NCI-H2107 (cell line): ENCODE measurements around the gene RPS6KC1.
A peak's percentile ranks its signal among the peaks of the same experiment; 100 is the strongest.
"Not testable (repeated sequence)": the region's sequence is repeated elsewhere in the genome, so short reads cannot be mapped to it uniquely, and the experiment has no call there.

Source experiments
- DNase-seq: peaks from one replicate; lab custom pipeline; 2025; lab: John Stamatoyannopoulos, UW

The RPS6KC1 gene

GRCh38 chr1:213051127-213051880 is at the start of gene RPS6KC1:
RPS6KC1 (plus strand) TSS chr1:213051241; CDS start chr1:213051405, 164 bp downstream.
- peak; percentile 81 for DNase-seq

GRCh38 chr1:213003256-213003655 is 47.8 kb upstream of the RPS6KC1 start:
- no peak for DNase-seq

- DNase-seq: no peak
Observed at GRCh38 chr1:213008564-213008963, 42.5 kb upstream of the RPS6KC1 start.

GRCh38 chr1:213014642-213015041 is 36.4 kb upstream of the RPS6KC1 start:
- DNase-seq: no peak

GRCh38 chr1:213015099-213016050 is 35.7 kb upstream of the RPS6KC1 start, which contains the start of gene ANGEL2:
ANGEL2 (minus strand) TSS chr1:213015867; CDS start chr1:213015671, 196 bp downstream.
- DNase-seq: peak; percentile 98

GRCh38 chr1:213017447-213018273 is 33.4 kb upstream of the RPS6KC1 start:
- DNase-seq: no peak

- DNase-seq: no peak
Observed at GRCh38 chr1:213019450-213019849, 31.6 kb upstream of the RPS6KC1 start.

- DNase-seq: no peak
Observed at GRCh38 chr1:213020016-213020415, 31.0 kb upstream of the RPS6KC1 start.

GRCh38 chr1:213027024-213027423 is 24.0 kb upstream of the RPS6KC1 start:
- not testable (repeated sequence) for DNase-seq

- no peak for DNase-seq
Observed at GRCh38 chr1:213032651-213033050, 18.4 kb upstream of the RPS6KC1 start.

GRCh38 chr1:213034713-213035112 is 16.3 kb upstream of the RPS6KC1 start:
- no peak for DNase-seq

- no peak for DNase-seq
Observed at GRCh38 chr1:213035573-213035972, 15.5 kb upstream of the RPS6KC1 start.

GRCh38 chr1:213041443-213041842 is 9.6 kb upstream of the RPS6KC1 start:
- DNase-seq: no peak

GRCh38 chr1:213045321-213046226 is 5.5 kb upstream of the RPS6KC1 start:
- DNase-seq: not testable (repeated sequence)

GRCh38 chr1:213049232-213049631 is 1.8 kb upstream of the RPS6KC1 start:
- DNase-seq: no peak

GRCh38 chr1:213050745-213051126 is 305 bp upstream of the RPS6KC1 start:
- no peak for DNase-seq

- DNase-seq: no peak
Observed at GRCh38 chr1:213051881-213052202, 801 bp downstream of the RPS6KC1 start.

- DNase-seq: no peak
Observed at GRCh38 chr1:213053455-213053854, 2.4 kb downstream of the RPS6KC1 start.

GRCh38 chr1:213054142-213054541 is 3.1 kb downstream of the RPS6KC1 start:
- DNase-seq: no peak

GRCh38 chr1:213054733-213055591 is 3.9 kb downstream of the RPS6KC1 start:
- DNase-seq: no peak
